ENCODE data around the gene TC2N.

TC2N gene

GRCh38 chr14:91875525-91876286 lies 8.4 kb upstream of the TC2N start:
- H3K4me1 ChIP-seq (ENCODE audit: insufficient read depth, low read length), result peaks cover 59% of the 10 kb centered on the region
- H3K4me2 ChIP-seq (ENCODE audit: insufficient read depth, low read length), result no peak overlapping the region
- TF ChIP-seq, protein P1, sequence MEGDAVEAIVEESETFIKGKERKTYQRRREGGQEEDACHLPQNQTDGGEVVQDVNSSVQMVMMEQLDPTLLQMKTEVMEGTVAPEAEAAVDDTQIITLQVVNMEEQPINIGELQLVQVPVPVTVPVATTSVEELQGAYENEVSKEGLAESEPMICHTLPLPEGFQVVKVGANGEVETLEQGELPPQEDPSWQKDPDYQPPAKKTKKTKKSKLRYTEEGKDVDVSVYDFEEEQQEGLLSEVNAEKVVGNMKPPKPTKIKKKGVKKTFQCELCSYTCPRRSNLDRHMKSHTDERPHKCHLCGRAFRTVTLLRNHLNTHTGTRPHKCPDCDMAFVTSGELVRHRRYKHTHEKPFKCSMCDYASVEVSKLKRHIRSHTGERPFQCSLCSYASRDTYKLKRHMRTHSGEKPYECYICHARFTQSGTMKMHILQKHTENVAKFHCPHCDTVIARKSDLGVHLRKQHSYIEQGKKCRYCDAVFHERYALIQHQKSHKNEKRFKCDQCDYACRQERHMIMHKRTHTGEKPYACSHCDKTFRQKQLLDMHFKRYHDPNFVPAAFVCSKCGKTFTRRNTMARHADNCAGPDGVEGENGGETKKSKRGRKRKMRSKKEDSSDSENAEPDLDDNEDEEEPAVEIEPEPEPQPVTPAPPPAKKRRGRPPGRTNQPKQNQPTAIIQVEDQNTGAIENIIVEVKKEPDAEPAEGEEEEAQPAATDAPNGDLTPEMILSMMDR (IDR thresholded peaks at IDR 0.05; ENCODE audit: borderline replicate concordance, extremely low read depth, low read length, poor library complexity, severe bottlenecking), result no peak
- TF ChIP-seq EZH2 (IDR thresholded peaks at IDR 0.05; ENCODE audit: borderline replicate concordance, low read depth, low read length, severe bottlenecking), result no peak

GRCh38 chr14:91873471-91874415 lies 6.4 kb upstream of the TC2N start:
- Histone ChIP-seq H3K4me3 (ENCODE audit: low read depth in 1 of 2, low read length in 2 of 2) (peak overlapping the region in 1 of 2 experiments; percentile 35; a peak in 1 of 4 replicates), H3K27ac (ENCODE audit: low read length) (peak overlapping the region; percentile 98), H3K27me3 (ENCODE audit: insufficient read depth, low read length, poor library complexity) (no peaks in the 10 kb centered on the region), H3K4me2 (ENCODE audit: insufficient read depth, low read length) (peak overlapping the region; percentile 50), H3K4me1 (ENCODE audit: insufficient read depth, low read length) (peaks cover 78% of the 10 kb centered on the region), H4K20me1 (ENCODE audit: insufficient read depth, low read length) (no peaks in the 10 kb centered on the region), H3K9me3 (ENCODE audit: insufficient read depth, low read length, severe bottlenecking) (no peaks in the 10 kb centered on the region), H3K36me3 (ENCODE audit: insufficient read depth, low read length) (no peaks in the 10 kb centered on the region), H2AFZ (ENCODE audit: low read depth, low read length) (peak overlapping the region; percentile 27), H3K9ac (ENCODE audit: low read depth, low read length) (peak overlapping the region; percentile 57), H3K79me2 (ENCODE audit: insufficient read depth, low read length) (no peaks in the 10 kb centered on the region)
- TF ChIP-seq, protein P1 (IDR thresholded peaks at IDR 0.05; ENCODE audit: borderline replicate concordance, extremely low read depth, low read length, poor library complexity, severe bottlenecking), result no peak
- TF ChIP-seq EZH2 (IDR thresholded peaks at IDR 0.05; ENCODE audit: borderline replicate concordance, low read depth, low read length, severe bottlenecking), result no peak
- DNase-seq, result peak; percentile 91
- ATAC-seq (ENCODE audit: insufficient read depth, low read depth), result peak; percentile 90

More at GRCh38 chr14:91875525-91876286, 8.4 kb upstream of the TC2N start:
- Histone ChIP-seq H3K9ac (ENCODE audit: low read depth, low read length) (no peak overlapping the region; the same call in 1 of the 2 replicates), H3K36me3 (ENCODE audit: insufficient read depth, low read length) (no peaks in the 10 kb centered on the region), H4K20me1 (ENCODE audit: insufficient read depth, low read length) (no peaks in the 10 kb centered on the region), H3K27ac (ENCODE audit: low read length) (peak overlapping the region; percentile 98), H3K9me3 (ENCODE audit: insufficient read depth, low read length, severe bottlenecking) (no peaks in the 10 kb centered on the region), H2AFZ (ENCODE audit: low read depth, low read length) (no peak overlapping the region), H3K79me2 (ENCODE audit: insufficient read depth, low read length) (no peaks in the 10 kb centered on the region), H3K27me3 (ENCODE audit: insufficient read depth, low read length, poor library complexity) (no peaks in the 10 kb centered on the region), H3K4me3 (ENCODE audit: low read depth in 1 of 2, low read length in 2 of 2) (no peak overlapping the region)
- ATAC-seq (ENCODE audit: insufficient read depth, low read depth), result no peak
- DNase-seq, result no peak

DNA sequence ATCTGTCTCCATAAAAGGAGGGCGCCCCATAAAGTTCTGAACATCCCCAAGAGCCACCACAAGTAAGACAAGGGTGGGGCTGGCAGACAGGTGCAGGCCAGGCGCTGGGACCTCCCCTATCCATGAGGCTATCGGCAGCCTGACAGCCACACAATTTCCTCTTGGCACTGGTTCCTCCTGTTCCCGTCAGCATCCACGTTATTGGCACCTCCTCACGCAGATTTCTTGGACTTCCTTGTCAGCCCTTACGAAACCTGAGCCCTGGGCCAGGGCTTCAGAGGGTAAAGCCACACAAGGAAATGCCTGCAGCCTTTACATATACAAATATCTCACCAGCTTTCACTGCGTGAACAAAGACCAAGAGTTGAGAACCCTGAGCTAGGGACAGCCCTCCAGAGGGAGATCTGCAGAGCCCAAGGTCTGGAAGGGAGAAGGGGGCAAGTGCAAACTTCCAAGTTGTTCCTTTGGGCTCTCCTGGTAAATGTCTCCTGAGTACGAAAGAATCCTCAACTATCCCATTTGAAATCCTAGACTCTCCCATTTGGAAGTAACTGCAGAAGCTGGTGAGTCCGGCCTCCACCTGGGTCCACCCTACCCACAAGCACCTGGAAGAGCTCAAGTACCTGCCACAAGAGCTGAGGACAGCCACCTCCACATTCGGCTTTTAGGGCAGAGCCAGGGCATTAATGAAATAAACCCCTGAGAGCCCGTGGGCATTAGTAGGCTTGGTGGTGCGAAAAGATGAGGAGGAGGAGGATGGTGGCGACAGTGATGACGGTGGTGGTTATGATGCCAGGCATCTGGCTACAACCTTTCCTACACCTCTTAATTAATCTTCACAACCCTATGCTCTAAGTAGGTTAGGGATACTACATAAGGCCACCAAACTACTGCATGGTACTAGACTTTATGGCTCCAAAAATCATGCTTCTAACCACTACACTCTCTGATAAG lies 5.5 kb upstream of the TC2N start:
- no peak; the same call in 2 of the 3 replicates for ATAC-seq (ENCODE audit: insufficient read depth, low read depth)

More for the DNA sequence above, 5.5 kb upstream of the TC2N start:
- no peak for TF ChIP-seq EZH2 (IDR thresholded peaks at IDR 0.05; ENCODE audit: borderline replicate concordance, low read depth, low read length, severe bottlenecking)
- TF ChIP-seq, protein P1 (IDR thresholded peaks at IDR 0.05; ENCODE audit: borderline replicate concordance, extremely low read depth, low read length, poor library complexity, severe bottlenecking), result no peak
- H3K4me3 ChIP-seq (ENCODE audit: low read depth in 1 of 2, low read length in 2 of 2), result peak overlapping the region in 1 of 2 experiments; percentile 35; a peak in 1 of 4 replicates
- peak overlapping the region; percentile 50 for H3K4me2 ChIP-seq (ENCODE audit: insufficient read depth, low read length)
- no peaks in the 10 kb centered on the region for H3K9me3 ChIP-seq (ENCODE audit: insufficient read depth, low read length, severe bottlenecking)
- no peaks in the 10 kb centered on the region for H3K79me2 ChIP-seq (ENCODE audit: insufficient read depth, low read length)
- H3K27me3 ChIP-seq (ENCODE audit: insufficient read depth, low read length, poor library complexity), result no peaks in the 10 kb centered on the region
- H3K9ac ChIP-seq (ENCODE audit: low read depth, low read length), result peak overlapping the region; percentile 57
- no peaks in the 10 kb centered on the region for H3K36me3 ChIP-seq (ENCODE audit: insufficient read depth, low read length)
- peak overlapping the region; percentile 31; the same call in 1 of the 2 replicates for H2AFZ ChIP-seq (ENCODE audit: low read depth, low read length)
- H4K20me1 ChIP-seq (ENCODE audit: insufficient read depth, low read length), result no peaks in the 10 kb centered on the region
- H3K27ac ChIP-seq (ENCODE audit: low read length), result peak overlapping the region; percentile 98
- peaks cover 87% of the 10 kb centered on the region for H3K4me1 ChIP-seq (ENCODE audit: insufficient read depth, low read length)
- DNase-seq, result peak; percentile 58

Data from DND-41 (cell line).